Esophagus squamous epithelium (tissue), 5 donors: ENCODE data around the gene PROCA1. TPM values are rescaled to one million over a fixed set of nuclear protein-coding genes. Genes with fewer than 3 reads are reported as not detected.
A peak's percentile ranks its signal among the peaks of the same experiment; 100 is the strongest.

Source experiments
- DNase-seq: peaks from one replicate; lab custom pipeline; 2025; lab: John Stamatoyannopoulos, UW
- H3K27ac ChIP-seq, 4 donors: fragments of 200-600 bp; sonication (generic); one replicate each; pipeline ENCODE4 v1.5.1; 2016 to 2019; ENCODE audit warnings: mild to moderate bottlenecking in 1 of 4
- H3K27me3 ChIP-seq, 4 donors: fragments of 200-600 bp; sonication (generic); 1 replicate in 3 of 4; 2 replicates in 1 of 4; pipeline versions ENCODE4 v1.5.1 to v1.6.0; 2017 to 2021; ENCODE audit warnings: antibody characterized with exemption in 1 of 4
- H3K36me3 ChIP-seq, 3 donors: fragments of 200-600 bp; sonication (generic); one replicate each; pipeline ENCODE4 v1.5.1; 2016 to 2019
- H3K4me1 ChIP-seq, 3 donors: fragments of 200-600 bp; sonication (generic); one replicate each; pipeline ENCODE4 v1.5.1; 2017 to 2019
- H3K4me3 ChIP-seq, 4 donors: fragments of 200-600 bp; sonication (generic); 1 replicate in 3 of 4; 2 replicates in 1 of 4; pipeline ENCODE4 v1.5.1; 2016 to 2019; ENCODE audit warnings: mild to moderate bottlenecking in 2 of 4, moderate library complexity in 1 of 4
- H3K9me3 ChIP-seq, 3 donors: fragments of 200-600 bp; sonication (generic); one replicate each; pipeline ENCODE4 v1.5.1; 2016 to 2019
- CTCF ChIP-seq, 6 experiments: fragments of 450-650 bp in 4 of 6; fragments of 200-600 bp in 2 of 6; sonication (generic) in 2 of 6; IDR thresholded peaks; one replicate each; pipeline ENCODE4 v1.5.1; 2016 to 2019; ENCODE audit warnings: antibody characterized with exemption in 6 of 6, mild to moderate bottlenecking in 4 of 6, moderate library complexity in 4 of 6
- POLR2A ChIP-seq, 4 donors: fragments of 450-650 bp; IDR thresholded peaks; one replicate each; pipeline ENCODE4 v1.6.1; 2017; ENCODE audit warnings: antibody characterized with exemption in 4 of 4, mild to moderate bottlenecking in 4 of 4, moderate library complexity in 3 of 4
- WGBS, 2 donors: methylation state at CpG; one replicate each; pipeline ENCODE4 v1.1.5; 2018; 5-methylcytosine and 5-hydroxymethylcytosine counted together
- intact Hi-C: fragments of 100-400 bp; cut with DNase I; formaldehyde crosslinking; loops from one replicate; pipeline ENCODE4 v1.15.0; 2022
- total RNA-seq, 4 donors: library from RNA; depleted of rRNA; stranded (reverse); fragments of >200 nt; gene quantifications; one replicate each; pipeline ENCODE4 v1.1.0, GENCODE V29; 2016
- donor health status: DM: yes; HTN: yes; CAD: no.

The PROCA1 gene
- total RNA-seq, 4 donors from 2014 or later = 0.48 to 1.1 (median 0.64) TPM; not detected in 1

- TF ChIP-seq POLR2A (IDR thresholded peaks at IDR 0.05) (peak in 3 of 4 donors; percentile 90 to 96 (median 94)), CTCF (IDR thresholded peaks at IDR 0.05) (peak in 4 of 6 experiments; percentile 10 to 54 (median 45))
- intact Hi-C loops = no loop called here
- Histone ChIP-seq H3K9me3 (no peaks in the 10 kb centered on the region), H3K4me1 (peaks cover 38 to 82% (median 52%) of the 10 kb centered on the region in 3 donors), H3K4me3 (peak within 1 kb of the TSS; percentile 56 to 97 (median 64)), H3K27me3 (no peaks in the 10 kb centered on the region), H3K27ac (peak within 1 kb of the TSS; percentile 94 to 99 (median 98)), H3K36me3 (peaks cover 7 to 12% (median 8%) of the 10 kb centered on the region in 3 donors)
- 0 to 4% methylated on average over 3 to 18 of the region's 70 CpGs for WGBS, 2 donors
- no peak for DNase-seq
Measured at GRCh38 chr17:28743243-28744103, 31.8 kb upstream of the PROCA1 start, which contains the start of gene TRAF4. Gene TRAF4, plus strand, starts transcription at chr17:28744011. Its CDS starts 102 bp downstream, at chr17:28744113.

GRCh38 chr17:28741358-28742349, 30.0 kb upstream of the PROCA1 start:
- TF ChIP-seq POLR2A (IDR thresholded peaks at IDR 0.05) (no peak), CTCF (IDR thresholded peaks at IDR 0.05) (no peak)
- 43 to 81% methylated on average over 9 to 13 of the region's 19 CpGs for WGBS, 2 donors
- no peak overlapping the region for H3K27ac ChIP-seq

GRCh38 chr17:28740406-28741357, 29.0 kb upstream of the PROCA1 start:
- DNase-seq = no peak
- peaks cover 10 to 59% (median 25%) of the 10 kb centered on the region in 3 donors for H3K4me1 ChIP-seq
- WGBS, 2 donors = 87 to 93% methylated on average over 3 to 4 of the region's 10 CpGs
- H3K27ac ChIP-seq = no peak overlapping the region
- H3K36me3 ChIP-seq = no peaks in the 10 kb centered on the region
- H3K27me3 ChIP-seq = no peaks in the 10 kb centered on the region
- TF ChIP-seq CTCF (IDR thresholded peaks at IDR 0.05) (no peak), POLR2A (IDR thresholded peaks at IDR 0.05) (no peak)
- no peak overlapping the region for H3K4me3 ChIP-seq
- intact Hi-C loops = no loop called here
- no peaks in the 10 kb centered on the region for H3K9me3 ChIP-seq

More at GRCh38 chr17:28741358-28742349, 30.0 kb upstream of the PROCA1 start:
- peaks cover 20 to 69% (median 35%) of the 10 kb centered on the region in 3 donors for H3K4me1 ChIP-seq
- intact Hi-C loops = no loop called here
- no peaks in the 10 kb centered on the region for H3K9me3 ChIP-seq
- H3K4me3 ChIP-seq = no peak overlapping the region
- no peak for DNase-seq
- H3K36me3 ChIP-seq = no peaks in the 10 kb centered on the region
- H3K27me3 ChIP-seq = no peaks in the 10 kb centered on the region

GRCh38 chr17:28738680-28739384, 27.1 kb upstream of the PROCA1 start:
- intact Hi-C loops = no loop called here
- WGBS, 2 donors = 87 to 88% methylated on average over 5 to 8 of the region's 10 CpGs

More at GRCh38 chr17:28738680-28739384, 27.1 kb upstream of the PROCA1 start:
- peaks cover 0 to 4% (median 0%) of the 10 kb centered on the region in 3 donors for H3K36me3 ChIP-seq
- no peak for TF ChIP-seq POLR2A (IDR thresholded peaks at IDR 0.05)
- TF ChIP-seq CTCF (IDR thresholded peaks at IDR 0.05) = no peak
- H3K27ac ChIP-seq = no peak overlapping the region
- peaks cover 6 to 47% (median 7%) of the 10 kb centered on the region in 3 donors for H3K4me1 ChIP-seq
- no peak for DNase-seq
- H3K4me3 ChIP-seq = no peak overlapping the region
- H3K9me3 ChIP-seq = no peaks in the 10 kb centered on the region
- H3K27me3 ChIP-seq = no peaks in the 10 kb centered on the region
